Neural crest cell (in vitro differentiated cells): ENCODE measurements around the gene PFN4. TPM values are rescaled to one million over a fixed set of nuclear protein-coding genes. Genes with fewer than 3 reads are reported as not detected.

ENCODE experiments used
- DNase-seq: peaks from one replicate; pipeline ENCODE4 v3.0.0; 2021; ENCODE audit warnings: low read depth, mixed read lengths, low spot score
- H3K27ac Mint-ChIP-seq: one replicate; pipeline ENCODE4 v1.8.0; 2021; ENCODE audit warnings: mild to moderate bottlenecking, mixed read lengths; ENCODE audit not compliant: unreplicated experiment
- H3K27me3 Mint-ChIP-seq: 2 replicates; pipeline ENCODE4 v1.8.0; 2021; ENCODE audit warnings: low read depth, mild to moderate bottlenecking, mixed read lengths
- H3K36me3 Mint-ChIP-seq: 2 replicates; pipeline ENCODE4 v1.8.0; 2021; ENCODE audit warnings: low read depth, mild to moderate bottlenecking, mixed read lengths
- H3K4me1 Mint-ChIP-seq: 2 replicates; pipeline ENCODE4 v1.8.0; 2021; ENCODE audit warnings: mixed read lengths
- H3K4me3 Mint-ChIP-seq: one replicate; pipeline ENCODE4 v1.8.0; 2021; ENCODE audit warnings: mild to moderate bottlenecking, mixed read lengths
- H3K9me3 Mint-ChIP-seq: 2 replicates; pipeline ENCODE4 v1.8.0; 2021; ENCODE audit warnings: mixed read lengths
- total RNA-seq: library from RNA; stranded (reverse); gene quantifications from 2 replicates; pipeline ENCODE4 v1.2.1, GENCODE V29; 2021
- TF ChIP-seq, protein P1 (sequence below): fragments of 200-600 bp; sonication (generic); conservative IDR thresholded peaks from 2 replicates; pipeline ENCODE4 v1.5.0; 2021; ENCODE audit warnings: antibody characterized with exemption, mild to moderate bottlenecking

Gene PFN4
- total RNA-seq, 1 donor from 2014 or later: 1.3 TPM

DNA sequence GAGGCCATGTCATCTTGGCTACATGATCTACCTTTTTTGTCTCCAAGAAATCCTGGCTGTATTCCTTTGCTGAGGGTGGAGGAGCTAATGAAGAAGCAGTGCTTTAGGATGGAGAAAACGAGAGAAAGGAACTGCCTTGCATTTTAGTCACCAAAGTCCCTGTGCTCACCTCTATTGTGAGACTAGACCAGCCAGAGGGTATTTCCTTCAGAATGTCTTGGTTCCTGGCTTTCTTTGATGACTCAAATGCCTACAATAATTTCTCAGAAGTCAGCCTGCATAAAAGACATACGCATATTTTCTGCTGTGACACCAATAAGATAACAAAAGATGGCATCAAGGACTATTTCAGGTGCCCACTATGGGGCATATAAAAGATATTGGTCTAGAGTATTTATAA is 57.8 kb downstream of the PFN4 start:
- no peak overlapping the region for H3K4me3 Mint-ChIP-seq
- DNase-seq: no peak
- H3K27me3 Mint-ChIP-seq: no peaks in the 10 kb centered on the region
- H3K9me3 Mint-ChIP-seq: no peaks in the 10 kb centered on the region
- H3K27ac Mint-ChIP-seq: no peak overlapping the region
- H3K36me3 Mint-ChIP-seq: peaks cover 3% of the 10 kb centered on the region
- no peaks in the 10 kb centered on the region for H3K4me1 Mint-ChIP-seq
- TF ChIP-seq, protein P1, sequence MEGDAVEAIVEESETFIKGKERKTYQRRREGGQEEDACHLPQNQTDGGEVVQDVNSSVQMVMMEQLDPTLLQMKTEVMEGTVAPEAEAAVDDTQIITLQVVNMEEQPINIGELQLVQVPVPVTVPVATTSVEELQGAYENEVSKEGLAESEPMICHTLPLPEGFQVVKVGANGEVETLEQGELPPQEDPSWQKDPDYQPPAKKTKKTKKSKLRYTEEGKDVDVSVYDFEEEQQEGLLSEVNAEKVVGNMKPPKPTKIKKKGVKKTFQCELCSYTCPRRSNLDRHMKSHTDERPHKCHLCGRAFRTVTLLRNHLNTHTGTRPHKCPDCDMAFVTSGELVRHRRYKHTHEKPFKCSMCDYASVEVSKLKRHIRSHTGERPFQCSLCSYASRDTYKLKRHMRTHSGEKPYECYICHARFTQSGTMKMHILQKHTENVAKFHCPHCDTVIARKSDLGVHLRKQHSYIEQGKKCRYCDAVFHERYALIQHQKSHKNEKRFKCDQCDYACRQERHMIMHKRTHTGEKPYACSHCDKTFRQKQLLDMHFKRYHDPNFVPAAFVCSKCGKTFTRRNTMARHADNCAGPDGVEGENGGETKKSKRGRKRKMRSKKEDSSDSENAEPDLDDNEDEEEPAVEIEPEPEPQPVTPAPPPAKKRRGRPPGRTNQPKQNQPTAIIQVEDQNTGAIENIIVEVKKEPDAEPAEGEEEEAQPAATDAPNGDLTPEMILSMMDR: no peak

Other genes starting within 250 kb of the PFN4 start
- gene ATAD2B, start 196.2 kb downstream of the PFN4 start, total RNA-seq: 29.4 and 32.9 TPM in 2 replicates
- 29.8 and 31.1 TPM in 2 replicates for gene UBXN2A, start 182.9 kb downstream of the PFN4 start, total RNA-seq
- 0.47 and 0.61 TPM in 2 replicates for gene MFSD2B, start 113.2 kb downstream of the PFN4 start, total RNA-seq
- 41.8 and 43.9 TPM in 2 replicates for gene WDCP, start 75.9 kb downstream of the PFN4 start, total RNA-seq
- 22.0 and 22.1 TPM in 2 replicates for gene FKBP1B, start 73.6 kb downstream of the PFN4 start, total RNA-seq
- 89.5 and 94.3 TPM in 2 replicates for gene SF3B6, start 47.0 kb downstream of the PFN4 start, total RNA-seq
- gene TP53I3, start 38.5 kb downstream of the PFN4 start, total RNA-seq: 38.3 and 40.8 TPM in 2 replicates
- 21.0 and 21.3 TPM in 2 replicates for gene FAM228B, start 135 bp upstream of the PFN4 start, total RNA-seq
- gene FAM228A, start 51.7 kb upstream of the PFN4 start, total RNA-seq: 0.39 and 0.51 TPM in 2 replicates
- gene ITSN2, start 237.2 kb upstream of the PFN4 start, total RNA-seq: 13.6 and 13.7 TPM in 2 replicates